Nephron progenitor cell (in vitro differentiated cells): ENCODE measurements around the gene DAGLA.

ENCODE experiments used
- DNase-seq: peaks from one replicate; pipeline ENCODE4 v3.0.0; 2021
- H3K27ac Mint-ChIP-seq: 2 replicates; pipeline ENCODE4 v1.8.0; 2021; ENCODE audit warnings: mild to moderate bottlenecking, moderate library complexity, mixed read lengths
- H3K27me3 Mint-ChIP-seq: 2 replicates; pipeline ENCODE4 v1.8.0; 2021; ENCODE audit warnings: mild to moderate bottlenecking, low read depth, mixed read lengths; ENCODE audit not compliant: poor library complexity
- H3K36me3 Mint-ChIP-seq: 2 replicates; pipeline ENCODE4 v1.8.0; 2021; ENCODE audit warnings: low read depth, mixed read lengths
- H3K4me1 Mint-ChIP-seq: 2 replicates; pipeline ENCODE4 v1.8.0; 2021; ENCODE audit warnings: mixed read lengths
- H3K4me3 Mint-ChIP-seq: 2 replicates; pipeline ENCODE4 v1.8.0; 2021; ENCODE audit warnings: mild to moderate bottlenecking, moderate library complexity, mixed read lengths
- H3K9me3 Mint-ChIP-seq: 2 replicates; pipeline ENCODE4 v1.8.0; 2021; ENCODE audit warnings: mild to moderate bottlenecking, moderate library complexity, mixed read lengths
- TF ChIP-seq, protein P1 (sequence below): fragments of 200-600 bp; sonication (generic); IDR thresholded peaks from 2 replicates; pipeline ENCODE4 v1.5.0; 2021; ENCODE audit warnings: antibody characterized with exemption

DAGLA gene

DNA sequence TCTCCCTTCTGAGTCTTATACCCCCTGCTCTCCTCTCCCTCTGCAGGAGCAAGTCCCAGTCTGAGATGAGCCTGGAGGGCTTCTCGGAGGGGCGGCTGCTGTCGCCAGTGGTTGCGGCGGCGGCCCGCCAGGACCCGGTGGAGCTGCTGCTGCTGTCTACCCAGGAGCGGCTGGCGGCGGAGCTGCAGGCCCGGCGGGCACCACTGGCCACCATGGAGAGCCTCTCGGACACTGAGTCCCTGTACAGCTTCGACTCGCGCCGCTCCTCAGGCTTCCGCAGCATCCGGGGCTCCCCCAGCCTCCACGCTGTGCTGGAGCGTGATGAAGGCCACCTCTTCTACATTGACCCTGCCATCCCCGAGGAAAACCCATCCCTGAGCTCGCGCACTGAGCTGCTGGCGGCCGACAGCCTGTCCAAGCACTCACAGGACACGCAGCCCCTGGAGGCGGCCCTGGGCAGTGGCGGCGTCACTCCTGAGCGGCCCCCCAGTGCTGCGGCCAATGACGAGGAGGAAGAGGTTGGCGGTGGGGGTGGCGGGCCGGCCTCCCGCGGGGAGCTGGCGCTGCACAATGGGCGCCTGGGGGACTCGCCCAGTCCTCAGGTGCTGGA lies 63.4 kb downstream of the DAGLA start:
- Mint-ChIP-seq H3K4me3 (no peak overlapping the region), H3K27ac (no peak overlapping the region), H3K27me3 (peaks cover 3% of the 10 kb centered on the region), H3K36me3 (peaks cover 7% of the 10 kb centered on the region), H3K4me1 (peaks cover 18% of the 10 kb centered on the region), H3K9me3 (no peaks in the 10 kb centered on the region)
- TF ChIP-seq, protein P1, sequence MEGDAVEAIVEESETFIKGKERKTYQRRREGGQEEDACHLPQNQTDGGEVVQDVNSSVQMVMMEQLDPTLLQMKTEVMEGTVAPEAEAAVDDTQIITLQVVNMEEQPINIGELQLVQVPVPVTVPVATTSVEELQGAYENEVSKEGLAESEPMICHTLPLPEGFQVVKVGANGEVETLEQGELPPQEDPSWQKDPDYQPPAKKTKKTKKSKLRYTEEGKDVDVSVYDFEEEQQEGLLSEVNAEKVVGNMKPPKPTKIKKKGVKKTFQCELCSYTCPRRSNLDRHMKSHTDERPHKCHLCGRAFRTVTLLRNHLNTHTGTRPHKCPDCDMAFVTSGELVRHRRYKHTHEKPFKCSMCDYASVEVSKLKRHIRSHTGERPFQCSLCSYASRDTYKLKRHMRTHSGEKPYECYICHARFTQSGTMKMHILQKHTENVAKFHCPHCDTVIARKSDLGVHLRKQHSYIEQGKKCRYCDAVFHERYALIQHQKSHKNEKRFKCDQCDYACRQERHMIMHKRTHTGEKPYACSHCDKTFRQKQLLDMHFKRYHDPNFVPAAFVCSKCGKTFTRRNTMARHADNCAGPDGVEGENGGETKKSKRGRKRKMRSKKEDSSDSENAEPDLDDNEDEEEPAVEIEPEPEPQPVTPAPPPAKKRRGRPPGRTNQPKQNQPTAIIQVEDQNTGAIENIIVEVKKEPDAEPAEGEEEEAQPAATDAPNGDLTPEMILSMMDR, result no peak
- no peak for DNase-seq

DNA sequence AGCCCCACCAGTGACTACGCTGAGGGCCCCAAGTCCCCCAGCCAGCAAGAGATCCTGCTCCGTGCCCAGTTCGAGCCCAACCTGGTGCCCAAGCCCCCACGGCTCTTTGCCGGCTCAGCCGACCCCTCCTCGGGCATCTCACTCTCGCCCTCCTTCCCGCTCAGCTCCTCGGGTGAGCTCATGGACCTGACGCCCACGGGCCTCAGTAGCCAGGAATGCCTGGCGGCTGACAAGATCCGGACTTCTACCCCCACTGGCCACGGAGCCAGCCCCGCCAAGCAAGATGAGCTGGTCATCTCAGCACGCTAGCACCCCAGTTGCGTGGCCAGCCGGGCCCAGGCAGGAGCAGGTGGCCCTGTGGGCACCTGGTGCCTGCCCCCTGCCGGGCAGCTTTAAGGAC lies 64.0 kb downstream of the DAGLA start:
- Mint-ChIP-seq H3K27me3 (peaks cover 3% of the 10 kb centered on the region), H3K27ac (no peak overlapping the region), H3K4me3 (no peak overlapping the region), H3K36me3 (peaks cover 7% of the 10 kb centered on the region), H3K4me1 (peaks cover 24% of the 10 kb centered on the region), H3K9me3 (no peaks in the 10 kb centered on the region)
- DNase-seq, result no peak
- TF ChIP-seq, protein P1, result no peak

DNA sequence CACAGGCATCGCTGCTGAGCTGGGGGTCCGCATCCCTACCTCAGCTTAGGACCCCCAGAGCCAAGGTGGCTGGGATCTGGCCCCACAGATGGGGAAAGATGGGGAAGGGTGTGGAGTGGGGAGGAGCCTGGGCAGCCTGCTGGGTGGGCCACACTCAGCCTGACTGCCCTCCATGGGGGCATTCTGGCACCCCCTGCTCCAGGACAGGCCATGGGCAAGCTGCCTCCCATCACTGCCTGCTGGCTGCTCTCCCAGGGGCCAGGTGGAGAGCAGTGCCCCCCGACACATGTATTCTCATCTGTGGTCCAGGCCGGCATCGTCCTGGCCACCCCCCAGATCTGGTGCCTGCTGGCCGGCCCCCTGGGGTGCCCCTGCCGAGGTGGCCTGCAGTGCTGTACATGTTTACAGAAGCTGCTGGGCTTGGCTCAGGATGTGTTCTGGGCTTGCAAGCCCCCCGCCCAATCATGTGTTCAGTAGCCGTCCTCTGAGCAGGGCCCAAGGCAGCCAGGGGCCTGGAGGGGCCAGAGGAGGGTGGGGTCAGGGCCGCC lies 64.5 kb downstream of the DAGLA start:
- TF ChIP-seq, protein P1, result no peak
- H3K27ac Mint-ChIP-seq, result no peak overlapping the region
- H3K4me3 Mint-ChIP-seq, result no peak overlapping the region
- H3K9me3 Mint-ChIP-seq, result no peaks in the 10 kb centered on the region
- H3K27me3 Mint-ChIP-seq, result peaks cover 3% of the 10 kb centered on the region
- H3K4me1 Mint-ChIP-seq, result peaks cover 29% of the 10 kb centered on the region
- DNase-seq, result no peak
- H3K36me3 Mint-ChIP-seq, result peaks cover 7% of the 10 kb centered on the region

DNA sequence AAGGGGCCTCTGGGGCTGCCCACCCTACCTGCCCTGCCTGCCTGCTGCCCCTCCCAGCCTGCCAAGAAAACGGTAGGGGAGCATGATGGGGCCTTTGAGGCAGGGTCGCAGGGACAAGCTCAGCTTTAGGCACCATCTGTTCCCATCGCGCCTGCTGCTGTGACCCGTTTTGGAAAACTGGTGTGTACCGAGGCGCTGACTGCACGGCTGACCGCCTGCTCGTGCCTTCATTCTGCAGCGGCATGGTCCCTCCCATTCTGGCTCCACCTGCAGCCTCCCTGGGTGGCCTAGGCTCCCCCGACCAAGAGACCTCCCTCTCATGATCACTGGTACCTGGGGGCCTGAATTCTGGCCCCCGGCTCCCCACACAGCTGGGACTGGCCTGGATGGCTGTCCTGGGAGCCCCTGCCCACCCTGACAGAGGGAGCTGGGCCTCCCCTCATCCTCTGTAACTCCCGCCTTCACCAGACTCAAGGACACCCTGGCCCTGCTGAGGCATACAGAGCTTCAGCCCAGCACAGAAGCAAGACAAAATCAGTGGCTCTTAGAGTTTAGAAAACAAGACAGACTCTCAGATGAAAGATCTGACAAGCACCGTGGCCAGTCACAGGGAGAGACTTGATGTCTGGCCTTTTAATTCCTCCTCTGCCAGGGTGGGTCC lies 65.7 kb downstream of the DAGLA start:
- TF ChIP-seq, protein P1, result no peak
- Mint-ChIP-seq H3K27ac (peak overlapping the region; percentile 83), H3K4me1 (peaks cover 39% of the 10 kb centered on the region), H3K9me3 (no peaks in the 10 kb centered on the region), H3K27me3 (peaks cover 5% of the 10 kb centered on the region), H3K36me3 (peaks cover 7% of the 10 kb centered on the region), H3K4me3 (no peak overlapping the region)
- DNase-seq, result peak; percentile 41

DNA sequence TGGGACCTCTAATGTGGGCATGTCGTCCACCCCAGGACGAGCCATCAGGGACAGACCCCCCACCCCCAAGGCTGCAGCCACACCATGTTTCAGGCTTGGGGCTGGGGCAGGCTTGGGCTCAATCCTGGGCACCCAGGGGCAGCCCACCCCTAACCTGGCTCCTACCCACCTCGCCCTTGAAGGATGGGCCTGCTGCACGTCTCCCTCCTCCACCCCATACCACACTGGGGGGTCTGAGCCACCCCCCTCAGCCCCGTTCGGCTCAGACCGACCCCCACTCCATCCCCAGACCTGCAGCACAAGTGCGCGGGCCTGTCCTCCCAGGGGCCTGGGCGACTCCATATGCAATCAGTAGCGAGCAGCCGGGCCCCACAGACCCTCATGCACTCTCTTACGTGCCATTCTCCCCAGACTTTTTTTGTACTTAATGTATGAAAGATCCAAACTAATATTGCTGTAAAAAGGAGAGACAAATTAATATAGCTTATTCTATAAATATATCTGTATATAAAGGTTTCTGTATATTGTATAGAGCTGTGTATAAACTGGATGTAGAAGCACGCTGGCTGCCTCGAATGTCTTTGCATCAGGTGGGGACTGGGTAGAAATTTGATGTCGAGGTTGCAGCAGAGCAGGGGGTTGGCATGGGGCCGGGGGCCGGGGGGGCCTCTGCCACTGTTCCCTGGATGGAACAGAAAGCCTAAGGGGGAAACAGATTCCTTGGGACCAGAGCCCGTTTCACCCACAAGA lies 66.4 kb downstream of the DAGLA start:
- TF ChIP-seq, protein P1, result no peak
- H3K27ac Mint-ChIP-seq, result no peak overlapping the region
- H3K4me3 Mint-ChIP-seq, result no peak overlapping the region
- peaks cover 10% of the 10 kb centered on the region for H3K27me3 Mint-ChIP-seq
- peaks cover 7% of the 10 kb centered on the region for H3K36me3 Mint-ChIP-seq
- H3K9me3 Mint-ChIP-seq, result no peaks in the 10 kb centered on the region
- peaks cover 45% of the 10 kb centered on the region for H3K4me1 Mint-ChIP-seq
- no peak for DNase-seq
